Smooth muscle cell (in vitro differentiated cells): ENCODE measurements around the gene SEC16A. TPM values are rescaled to one million over a fixed set of nuclear protein-coding genes. Genes with fewer than 3 reads are reported as not detected.
"Not testable (repeated sequence)": the region's sequence is repeated elsewhere in the genome, so short reads cannot be mapped to it uniquely, and the experiment has no call there.

ENCODE experiments used
- DNase-seq: peaks from one replicate; lab custom pipeline; 2025; ENCODE audit not compliant: unreplicated experiment; lab: John Stamatoyannopoulos, UW
- H2AFZ ChIP-seq: fragments of 200-600 bp; sonication (generic); 2 replicates; pipeline ENCODE4 v1.6.0; 2016; ENCODE audit warnings: antibody characterized with exemption, low read depth, mild to moderate bottlenecking
- H3F3A ChIP-seq: fragments of 200-600 bp; sonication (generic); 2 replicates; pipeline ENCODE4 v1.6.0; 2017; ENCODE audit warnings: antibody characterized with exemption, low read depth
- H3K27ac ChIP-seq: fragments of 200-600 bp; sonication (generic); 2 replicates; pipeline ENCODE4 v1.5.1; 2016; ENCODE audit warnings: low read depth, mild to moderate bottlenecking
- H3K27me3 ChIP-seq: fragments of 200-600 bp; sonication (generic); 2 replicates; pipeline ENCODE4 v1.6.1; 2016; ENCODE audit warnings: low read depth, mild to moderate bottlenecking
- H3K36me3 ChIP-seq: fragments of 200-600 bp; sonication (generic); 2 replicates; pipeline ENCODE4 v1.5.1; 2016; ENCODE audit warnings: low read depth
- H3K4me1 ChIP-seq: fragments of 200-600 bp; sonication (generic); 2 replicates; pipeline ENCODE4 v1.5.1; 2016; ENCODE audit warnings: low read depth
- H3K4me2 ChIP-seq: fragments of 200-600 bp; sonication (generic); 2 replicates; pipeline ENCODE4 v1.6.0; 2016; ENCODE audit warnings: mild to moderate bottlenecking
- H3K4me3 ChIP-seq: fragments of 200-600 bp; sonication (generic); 2 replicates; pipeline ENCODE4 v1.5.1; 2016; ENCODE audit warnings: mild to moderate bottlenecking
- H3K79me2 ChIP-seq: fragments of 200-600 bp; sonication (generic); 2 replicates; pipeline ENCODE4 v1.6.0; 2016; ENCODE audit warnings: low read depth, mild to moderate bottlenecking
- H3K9ac ChIP-seq: fragments of 200-600 bp; sonication (generic); 2 replicates; pipeline ENCODE4 v1.6.0; 2016; ENCODE audit warnings: low read depth
- H3K9me3 ChIP-seq: fragments of 200-600 bp; sonication (generic); replicated peaks from 2 replicates; pipeline ENCODE4 v1.5.1; 2016; ENCODE audit warnings: low read depth
- H4K20me1 ChIP-seq: fragments of 200-600 bp; sonication (generic); 2 replicates; pipeline ENCODE4 v1.6.0; 2016; ENCODE audit warnings: low read depth
- WGBS: methylation state at CpG from one replicate; pipeline ENCODE4 v1.1.7; 2016; ENCODE audit warnings: low lambda C conversion rate; 5-methylcytosine and 5-hydroxymethylcytosine counted together
- polyA plus RNA-seq: library from polyadenylated mRNA; unstranded; fragments of >200 nt; fragmentation: Nextera tagmentation; extraction: Ambion mirVana; gene quantifications from 2 replicates; pipeline ENCODE4 v1.2.1, GENCODE V29; 2016
- total RNA-seq: library from RNA; depleted of rRNA; stranded (reverse); fragments of >200 nt; gene quantifications from 2 replicates; pipeline ENCODE4 v1.2.3, GENCODE V29; 2014
- TF ChIP-seq, protein P1 (sequence below): fragments of 200-600 bp; sonication (generic); IDR thresholded peaks from 2 replicates; pipeline ENCODE4 v1.5.1; 2017; ENCODE audit warnings: borderline replicate concordance, mild to moderate bottlenecking, antibody characterized with exemption; ENCODE audit not compliant: insufficient read depth, poor library complexity, severe bottlenecking

Gene SEC16A
- total and polyA plus RNA-seq, 2 experiments from 2014 or later, result 45.7 to 56.8 TPM

DNA sequence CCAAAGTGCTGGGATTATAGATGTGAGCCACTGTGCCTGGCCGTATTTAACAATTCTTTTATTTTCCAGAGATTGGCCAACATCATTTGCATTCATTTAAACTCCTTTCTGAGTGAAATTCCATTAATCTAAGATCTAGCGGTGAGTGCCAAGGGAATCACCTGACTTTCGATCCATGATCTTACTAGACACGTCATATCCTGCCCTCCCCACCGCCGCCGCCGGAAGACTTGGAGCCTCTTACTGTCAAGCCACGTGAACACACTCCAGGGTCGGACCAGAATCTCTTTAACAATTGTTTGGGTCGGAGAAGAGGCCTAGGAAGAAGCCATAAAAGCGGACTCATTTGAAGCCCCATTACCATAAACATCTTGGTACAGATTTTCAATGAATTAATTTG lies 56.1 kb downstream of the SEC16A start:
- Histone ChIP-seq H3K4me3 (no peak overlapping the region), H3K4me1 (no peaks in the 10 kb centered on the region), H2AFZ (no peak overlapping the region), H3K4me2 (no peak overlapping the region), H3K36me3 (no peaks in the 10 kb centered on the region), H3K9ac (no peak overlapping the region), H4K20me1 (peaks cover 7% of the 10 kb centered on the region), H3K79me2 (no peaks in the 10 kb centered on the region), H3K9me3 (no peaks in the 10 kb centered on the region), H3F3A (peaks cover 5% of the 10 kb centered on the region), H3K27ac (no peak overlapping the region), H3K27me3 (no peaks in the 10 kb centered on the region)
- TF ChIP-seq, protein P1, sequence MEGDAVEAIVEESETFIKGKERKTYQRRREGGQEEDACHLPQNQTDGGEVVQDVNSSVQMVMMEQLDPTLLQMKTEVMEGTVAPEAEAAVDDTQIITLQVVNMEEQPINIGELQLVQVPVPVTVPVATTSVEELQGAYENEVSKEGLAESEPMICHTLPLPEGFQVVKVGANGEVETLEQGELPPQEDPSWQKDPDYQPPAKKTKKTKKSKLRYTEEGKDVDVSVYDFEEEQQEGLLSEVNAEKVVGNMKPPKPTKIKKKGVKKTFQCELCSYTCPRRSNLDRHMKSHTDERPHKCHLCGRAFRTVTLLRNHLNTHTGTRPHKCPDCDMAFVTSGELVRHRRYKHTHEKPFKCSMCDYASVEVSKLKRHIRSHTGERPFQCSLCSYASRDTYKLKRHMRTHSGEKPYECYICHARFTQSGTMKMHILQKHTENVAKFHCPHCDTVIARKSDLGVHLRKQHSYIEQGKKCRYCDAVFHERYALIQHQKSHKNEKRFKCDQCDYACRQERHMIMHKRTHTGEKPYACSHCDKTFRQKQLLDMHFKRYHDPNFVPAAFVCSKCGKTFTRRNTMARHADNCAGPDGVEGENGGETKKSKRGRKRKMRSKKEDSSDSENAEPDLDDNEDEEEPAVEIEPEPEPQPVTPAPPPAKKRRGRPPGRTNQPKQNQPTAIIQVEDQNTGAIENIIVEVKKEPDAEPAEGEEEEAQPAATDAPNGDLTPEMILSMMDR, result no peak
- 87% methylated on average over 12 of the region's 12 CpGs for WGBS
- DNase-seq, result no peak

DNA sequence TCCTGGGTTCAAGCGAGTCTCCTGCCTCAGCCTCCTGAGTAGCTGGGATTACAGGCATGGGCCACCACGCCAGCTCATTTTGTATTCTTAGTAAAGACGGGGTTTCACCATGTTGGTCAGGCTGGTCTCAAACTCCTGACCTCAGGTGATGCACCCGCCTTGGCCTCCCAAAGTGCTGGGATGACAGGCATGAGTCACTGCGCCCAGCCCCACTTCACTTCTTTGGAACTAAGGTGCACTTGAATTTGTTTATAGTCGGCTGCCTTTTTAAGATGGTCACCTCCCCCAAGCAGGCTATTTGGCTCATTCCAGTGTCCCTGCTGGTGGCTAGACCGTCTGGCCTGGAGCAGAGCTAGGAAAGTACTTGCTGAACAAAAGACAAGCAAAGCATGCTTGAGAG lies 57.5 kb downstream of the SEC16A start:
- H3K4me1 ChIP-seq, H3K27ac ChIP-seq, H4K20me1 ChIP-seq, H3K4me3 ChIP-seq, H3K4me2 ChIP-seq, H3K9me3 ChIP-seq, H2AFZ ChIP-seq, H3K36me3 ChIP-seq, H3K9ac ChIP-seq, DNase-seq, H3K79me2 ChIP-seq, H3F3A ChIP-seq, H3K27me3 ChIP-seq: not testable (repeated sequence)
- 85% methylated on average over 7 of the region's 7 CpGs for WGBS

DNA sequence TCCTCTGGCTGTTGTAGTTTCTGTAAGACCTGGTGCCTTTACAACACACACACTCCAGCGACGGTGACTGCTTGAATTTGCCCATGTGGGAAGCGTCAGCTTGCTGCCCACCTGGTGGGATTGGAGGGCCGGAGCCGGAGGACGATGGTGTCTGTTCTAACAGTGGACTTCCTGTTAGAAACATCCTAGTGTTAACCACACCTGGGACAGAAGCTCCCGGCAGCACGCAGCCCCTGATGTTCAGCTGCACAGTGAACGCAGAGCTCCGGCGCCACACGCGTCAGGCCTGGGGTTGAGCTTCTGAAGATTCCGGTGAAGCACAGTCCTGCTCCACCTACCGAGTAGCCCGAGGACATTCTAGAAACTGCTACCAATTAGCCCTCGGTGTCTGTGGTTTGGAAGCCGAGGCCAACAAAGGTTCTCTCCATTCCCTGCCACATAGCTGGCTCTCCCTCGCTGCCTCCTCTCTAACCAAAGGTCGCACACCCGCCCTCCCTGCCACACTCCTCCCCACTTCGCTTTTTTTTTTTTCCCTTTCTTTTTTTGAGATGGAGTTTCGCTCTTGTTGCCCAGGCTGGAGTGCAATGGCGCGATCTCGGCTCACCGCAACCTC lies 58.0 kb downstream of the SEC16A start:
- H3K9ac ChIP-seq, result no peak overlapping the region
- WGBS, result 93% methylated on average over 27 of the region's 27 CpGs
- H2AFZ ChIP-seq, result no peak overlapping the region
- no peak overlapping the region for H3K27ac ChIP-seq
- TF ChIP-seq, protein P1, result no peak
- DNase-seq, result no peak
- no peaks in the 10 kb centered on the region for H3K9me3 ChIP-seq
- no peaks in the 10 kb centered on the region for H3K36me3 ChIP-seq
- H3K4me3 ChIP-seq, result no peak overlapping the region
- peaks cover 7% of the 10 kb centered on the region for H4K20me1 ChIP-seq
- H3K27me3 ChIP-seq, result no peaks in the 10 kb centered on the region
- no peak overlapping the region for H3K4me2 ChIP-seq
- H3F3A ChIP-seq, result peaks cover 5% of the 10 kb centered on the region
- no peaks in the 10 kb centered on the region for H3K4me1 ChIP-seq
- no peaks in the 10 kb centered on the region for H3K79me2 ChIP-seq

DNA sequence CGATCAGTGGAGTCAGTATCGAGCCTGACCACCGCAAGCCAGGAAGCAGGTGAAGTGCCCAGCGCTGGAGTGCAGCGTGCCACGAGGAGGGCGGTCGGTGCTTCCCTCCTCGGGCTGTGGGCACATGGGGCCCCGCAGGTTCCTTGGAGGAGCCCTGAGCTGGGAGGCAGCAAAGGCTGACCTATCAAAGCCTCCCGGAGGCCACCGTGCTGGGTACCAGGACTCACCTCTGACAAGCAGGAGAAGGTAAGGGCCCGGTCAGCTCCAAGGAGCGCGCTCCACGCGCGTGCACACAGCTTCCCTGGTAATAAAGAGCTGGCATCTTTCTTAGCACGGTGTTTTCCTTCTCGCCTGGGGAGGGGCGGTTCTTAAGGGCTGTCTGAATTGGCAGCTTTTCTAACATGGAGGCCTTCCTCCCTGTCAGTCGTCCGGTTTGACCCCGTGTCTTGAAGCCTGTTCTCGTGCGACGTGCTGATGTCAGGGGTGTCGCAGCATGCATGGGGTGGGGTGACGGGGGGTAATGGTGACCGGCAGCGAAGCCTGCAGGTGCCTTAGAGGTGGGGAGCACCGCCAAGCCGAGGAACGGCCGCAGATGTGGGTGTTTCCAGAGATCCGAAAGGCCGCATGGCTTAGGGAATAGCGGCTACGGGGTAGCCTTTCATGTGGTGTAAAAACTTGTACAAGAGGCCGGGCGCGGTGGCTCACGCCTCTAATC lies 59.3 kb downstream of the SEC16A start:
- no peaks in the 10 kb centered on the region for H3K36me3 ChIP-seq
- peaks cover 5% of the 10 kb centered on the region for H3F3A ChIP-seq

More for the DNA sequence above, 59.3 kb downstream of the SEC16A start:
- Histone ChIP-seq H3K9ac (no peak overlapping the region), H3K27ac (no peak overlapping the region), H3K4me3 (no peak overlapping the region), H3K4me2 (no peak overlapping the region), H4K20me1 (peaks cover 7% of the 10 kb centered on the region), H2AFZ (no peak overlapping the region), H3K9me3 (no peaks in the 10 kb centered on the region), H3K4me1 (no peaks in the 10 kb centered on the region), H3K27me3 (no peaks in the 10 kb centered on the region), H3K79me2 (no peaks in the 10 kb centered on the region)
- 97% methylated on average over 43 of the region's 43 CpGs for WGBS
- TF ChIP-seq, protein P1, result no peak
- no peak for DNase-seq
